Activated B cell treated with CpG ODN at 0.5 μM for 24 hours (primary cell): Measurements from ENCODE around the gene TEAD3. TPM values are rescaled to one million over a fixed set of nuclear protein-coding genes. Genes with fewer than 3 reads are reported as not detected.

Experiments
- ATAC-seq: fragments of 200-7000 bp; cut with Tn5 transposase; one replicate; pipeline ENCODE4 v1.10.0; 2021; ENCODE audit warnings: low read depth, mild to moderate bottlenecking, moderate library complexity
- CTCF ChIA-PET: fragments of 350-600 bp; sonication (Branson Sonifier 250); formaldehyde crosslinking; loops from one replicate; lab custom pipeline; 2021; ENCODE audit warnings: antibody characterized with exemption; lab: Charles Lee
- POLR2A ChIA-PET: fragments of 350-600 bp; sonication (Branson Sonifier 250); formaldehyde crosslinking; loops from one replicate; lab custom pipeline; 2021; ENCODE audit warnings: antibody characterized with exemption; lab: Charles Lee
- DNase-seq: peaks from one replicate; pipeline ENCODE4 v3.0.0; 2022
- H3K27ac Mint-ChIP-seq: one replicate; pipeline ENCODE4 v1.8.0; 2020; ENCODE audit warnings: mixed read lengths
- H3K27me3 Mint-ChIP-seq: one replicate; pipeline ENCODE4 v1.8.0; 2021; ENCODE audit warnings: mixed read lengths
- H3K36me3 Mint-ChIP-seq: one replicate; pipeline ENCODE4 v1.8.0; 2021; ENCODE audit warnings: low read depth, mixed read lengths
- H3K4me1 Mint-ChIP-seq: one replicate; pipeline ENCODE4 v1.8.0; 2021; ENCODE audit warnings: mixed read lengths
- H3K4me3 Mint-ChIP-seq: one replicate; pipeline ENCODE4 v1.8.0; 2020; ENCODE audit warnings: mild to moderate bottlenecking, mixed read lengths
- H3K9me3 Mint-ChIP-seq: one replicate; pipeline ENCODE4 v1.8.0; 2020; ENCODE audit warnings: mixed read lengths
- CTCF ChIP-seq: fragments of 200-600 bp; IDR thresholded peaks from one replicate; pipeline ENCODE4 v1.8.0; 2022; ENCODE audit warnings: antibody characterized with exemption, mild to moderate bottlenecking
- intact Hi-C: fragments of 100-400 bp; cut with micrococcal nuclease; formaldehyde crosslinking; loops from one replicate; pipeline ENCODE4 v1.15.1; 2024
- total RNA-seq: library from RNA; stranded (reverse); gene quantifications from 2 replicates; pipeline ENCODE4 v1.2.3, GENCODE V29; 2022

TEAD3 gene
- total RNA-seq, 1 donor from 2014 or later: 0.13 TPM

- peaks cover 27% of the 10 kb centered on the region for H3K4me1 Mint-ChIP-seq
- ATAC-seq: peak; percentile 90
- no peaks in the 10 kb centered on the region for H3K9me3 Mint-ChIP-seq
- intact Hi-C loops: loop anchor here (1.0 kb wide), 2 partner anchors 16 to 279 kb away; partner anchors contain the start of gene RPL10A
- ChIA-PET POLR2A (interaction anchor here (0.6 to 2.9 kb wide), 9 partner anchors 14 to 193 kb away, joined by 3 to 20 read pairs (median 5); partner anchors contain the start of genes DEF6, PPARD, RPL10A and ZNF76), CTCF (interaction anchor here (3.1 to 6.2 kb wide), 3 partner anchors 15 to 155 kb away, joined by 15 to 81 read pairs (median 35); partner anchors contain the start of genes DEF6, PPARD and RPL10A)
- DNase-seq: peak; percentile 97
- peak within 1 kb of the TSS; percentile 86 for H3K4me3 Mint-ChIP-seq
- peak within 1 kb of the TSS; percentile 5 for H3K27ac Mint-ChIP-seq
- no peaks in the 10 kb centered on the region for H3K27me3 Mint-ChIP-seq
- TF ChIP-seq CTCF: no peak
- peaks cover 12% of the 10 kb centered on the region for H3K36me3 Mint-ChIP-seq
These were observed 44.4 kb downstream of the TEAD3 start, which contains the start of gene FANCE for GRCh38 chr6:35452183-35453090. Gene FANCE (plus strand): TSS chr6:35452338. CDS start chr6:35452546, 208 bp downstream.

- Mint-ChIP-seq H3K4me3 (peak overlapping the region; percentile 86), H3K27me3 (no peaks in the 10 kb centered on the region), H3K27ac (peak overlapping the region; percentile 5), H3K36me3 (peaks cover 12% of the 10 kb centered on the region), H3K4me1 (peaks cover 27% of the 10 kb centered on the region), H3K9me3 (no peaks in the 10 kb centered on the region)
- ChIA-PET POLR2A (interaction anchor here (0.6 to 2.9 kb wide), 9 partner anchors 15 to 192 kb away, joined by 3 to 20 read pairs (median 5); partner anchors contain the start of genes PPARD, RPL10A and ZNF76), CTCF (interaction anchor here (0.8 to 6.2 kb wide), 5 partner anchors 16 to 158 kb away, joined by 4 to 81 read pairs (median 15); partner anchors contain the start of genes DEF6, PPARD and RPL10A)
- ATAC-seq: no peak
- TF ChIP-seq CTCF: no peak
- intact Hi-C loops: loop anchor here (1.0 kb wide), 2 partner anchors 17 to 280 kb away; partner anchors contain the start of gene RPL10A
- no peak for DNase-seq
These were observed 45.3 kb downstream of the TEAD3 start for GRCh38 chr6:35451354-35452182.

GRCh38 chr6:35449287-35449881 is 47.5 kb downstream of the TEAD3 start:
- intact Hi-C loops: loop anchor here (1.0 kb wide), 3 partner anchors 107 to 152 kb away; partner anchors contain the start of genes DEF6 and PPARD
- H3K4me3 Mint-ChIP-seq: no peak overlapping the region
- H3K9me3 Mint-ChIP-seq: no peaks in the 10 kb centered on the region
- TF ChIP-seq CTCF: no peak
- peak; percentile 41 for ATAC-seq
- no peak overlapping the region for H3K27ac Mint-ChIP-seq
- peak; percentile 30 for DNase-seq
- ChIA-PET POLR2A (interaction anchor here (0.6 to 1.8 kb wide), 10 partner anchors 9 to 1808 kb away, joined by 3 to 29 read pairs (median 4); partner anchors contain the start of genes DEF6, PPARD, RPL10A and TBC1D22B), CTCF (interaction anchor here (0.7 to 6.2 kb wide), 20 partner anchors 13 to 287 kb away, joined by 3 to 84 read pairs (median 4); partner anchors contain the start of genes DEF6, PPARD and RPL10A)
- no peaks in the 10 kb centered on the region for H3K27me3 Mint-ChIP-seq
- H3K36me3 Mint-ChIP-seq: no peaks in the 10 kb centered on the region
- peaks cover 26% of the 10 kb centered on the region for H3K4me1 Mint-ChIP-seq

- Mint-ChIP-seq H3K4me3 (no peak overlapping the region), H3K27ac (no peak overlapping the region), H3K9me3 (no peaks in the 10 kb centered on the region), H3K36me3 (no peaks in the 10 kb centered on the region), H3K27me3 (no peaks in the 10 kb centered on the region), H3K4me1 (peaks cover 19% of the 10 kb centered on the region)
- intact Hi-C loops: no loop called here
- no peak for TF ChIP-seq CTCF
- DNase-seq: no peak
- ATAC-seq: no peak
- POLR2A ChIA-PET: interaction anchor here (1.5 to 1.8 kb wide), 3 partner anchors 100 to 151 kb away, joined by 9 to 29 read pairs (median 14); partner anchors contain the start of genes DEF6 and PPARD
- CTCF ChIA-PET: interaction anchor here (1.5 to 6.2 kb wide), 9 partner anchors 11 to 155 kb away, joined by 3 to 84 read pairs (median 11); partner anchors contain the start of genes DEF6 and PPARD
These were observed 48.7 kb downstream of the TEAD3 start for GRCh38 chr6:35448191-35448590.
